ENCODE measurements around the gene SMYD3. TPM values are rescaled to one million over a fixed set of nuclear protein-coding genes. Genes with fewer than 3 reads are reported as not detected.

The SMYD3 gene
- total and polyA plus RNA-seq, 2 of the 13 experiments (the other 11 are each of a cell fraction or from before 2014, with no cell fraction given) = 27.7 to 35.8 TPM

DNA sequence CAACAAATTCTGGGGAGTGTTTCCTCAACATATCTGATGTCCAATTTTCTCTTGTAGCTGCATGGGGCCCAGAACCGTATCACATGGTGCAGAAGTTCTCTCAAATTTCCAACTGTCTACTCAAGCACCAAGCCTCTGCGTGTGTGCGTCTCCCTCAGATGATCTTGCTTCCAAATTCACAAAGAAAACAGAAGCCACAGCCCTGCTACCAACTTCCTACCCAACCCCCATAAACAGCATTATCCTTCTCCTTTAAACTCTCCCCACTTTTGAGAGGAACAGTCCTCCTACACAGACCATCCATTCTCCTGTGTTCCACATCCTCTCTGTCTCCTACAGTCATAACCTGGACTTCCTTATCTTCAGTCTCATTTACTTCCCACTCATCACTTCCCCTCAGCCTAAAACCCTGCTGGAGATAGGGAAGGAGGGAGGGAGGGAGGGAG is 354.1 kb downstream of the SMYD3 start (continued):
- TF ChIP-seq, protein P1, sequence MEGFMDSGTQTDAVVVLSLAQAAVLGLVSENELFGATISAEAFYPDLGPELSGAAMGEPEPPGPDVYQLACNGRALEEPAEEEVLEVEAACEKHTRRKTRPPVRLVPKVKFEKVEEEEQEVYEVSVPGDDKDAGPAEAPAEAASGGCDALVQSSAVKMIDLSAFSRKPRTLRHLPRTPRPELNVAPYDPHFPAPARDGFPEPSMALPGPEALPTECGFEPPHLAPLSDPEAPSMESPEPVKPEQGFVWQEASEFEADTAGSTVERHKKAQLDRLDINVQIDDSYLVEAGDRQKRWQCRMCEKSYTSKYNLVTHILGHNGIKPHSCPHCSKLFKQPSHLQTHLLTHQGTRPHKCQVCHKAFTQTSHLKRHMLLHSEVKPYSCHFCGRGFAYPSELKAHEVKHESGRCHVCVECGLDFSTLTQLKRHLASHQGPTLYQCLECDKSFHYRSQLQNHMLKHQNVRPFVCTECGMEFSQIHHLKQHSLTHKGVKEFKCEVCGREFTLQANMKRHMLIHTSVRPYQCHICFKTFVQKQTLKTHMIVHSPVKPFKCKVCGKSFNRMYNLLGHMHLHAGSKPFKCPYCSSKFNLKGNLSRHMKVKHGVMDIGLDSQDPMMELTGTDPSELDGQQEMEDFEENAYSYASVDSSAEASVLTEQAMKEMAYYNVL (CRISPR knock-in tag; IDR thresholded peaks at IDR 0.05; ENCODE audit: borderline replicate concordance) = no peak
- TF ChIP-seq RBM22 (optimal IDR thresholded peaks at IDR 0.05; ENCODE audit: low read length) (no peak), ZC3H13 (CRISPR knock-in tag; IDR thresholded peaks at IDR 0.05) (no peak), ZNF138 (CRISPR knock-in tag; IDR thresholded peaks at IDR 0.05; ENCODE audit: low read depth) (no peak), GATAD2A (CRISPR knock-in tag; IDR thresholded peaks at IDR 0.05) (no peak), TAF1 (CRISPR knock-in tag; IDR thresholded peaks at IDR 0.05) (no peak)
- TF ChIP-seq, protein P2, sequence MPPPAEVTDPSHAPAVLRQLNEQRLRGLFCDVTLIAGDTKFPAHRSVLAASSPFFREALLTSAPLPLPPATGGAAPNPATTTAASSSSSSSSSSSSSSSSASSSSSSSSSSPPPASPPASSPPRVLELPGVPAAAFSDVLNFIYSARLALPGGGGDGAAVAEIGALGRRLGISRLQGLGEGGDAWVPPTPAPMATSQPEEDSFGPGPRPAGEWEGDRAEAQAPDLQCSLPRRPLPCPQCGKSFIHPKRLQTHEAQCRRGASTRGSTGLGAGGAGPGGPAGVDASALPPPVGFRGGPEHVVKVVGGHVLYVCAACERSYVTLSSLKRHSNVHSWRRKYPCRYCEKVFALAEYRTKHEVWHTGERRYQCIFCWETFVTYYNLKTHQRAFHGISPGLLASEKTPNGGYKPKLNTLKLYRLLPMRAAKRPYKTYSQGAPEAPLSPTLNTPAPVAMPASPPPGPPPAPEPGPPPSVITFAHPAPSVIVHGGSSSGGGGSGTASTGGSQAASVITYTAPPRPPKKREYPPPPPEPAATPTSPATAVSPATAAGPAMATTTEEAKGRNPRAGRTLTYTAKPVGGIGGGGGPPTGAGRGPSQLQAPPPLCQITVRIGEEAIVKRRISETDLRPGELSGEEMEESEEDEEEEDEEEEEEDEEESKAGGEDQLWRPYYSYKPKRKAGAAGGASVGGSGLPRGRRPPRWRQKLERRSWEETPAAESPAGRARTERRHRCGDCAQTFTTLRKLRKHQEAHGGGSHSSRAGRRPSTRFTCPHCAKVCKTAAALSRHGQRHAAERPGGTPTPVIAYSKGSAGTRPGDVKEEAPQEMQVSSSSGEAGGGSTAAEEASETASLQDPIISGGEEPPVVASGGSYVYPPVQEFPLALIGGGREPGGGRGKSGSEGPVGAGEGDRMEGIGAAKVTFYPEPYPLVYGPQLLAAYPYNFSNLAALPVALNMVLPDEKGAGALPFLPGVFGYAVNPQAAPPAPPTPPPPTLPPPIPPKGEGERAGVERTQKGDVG (CRISPR knock-in tag; IDR thresholded peaks at IDR 0.05; ENCODE audit: borderline replicate concordance) = no peak
- TF ChIP-seq, protein P3, sequence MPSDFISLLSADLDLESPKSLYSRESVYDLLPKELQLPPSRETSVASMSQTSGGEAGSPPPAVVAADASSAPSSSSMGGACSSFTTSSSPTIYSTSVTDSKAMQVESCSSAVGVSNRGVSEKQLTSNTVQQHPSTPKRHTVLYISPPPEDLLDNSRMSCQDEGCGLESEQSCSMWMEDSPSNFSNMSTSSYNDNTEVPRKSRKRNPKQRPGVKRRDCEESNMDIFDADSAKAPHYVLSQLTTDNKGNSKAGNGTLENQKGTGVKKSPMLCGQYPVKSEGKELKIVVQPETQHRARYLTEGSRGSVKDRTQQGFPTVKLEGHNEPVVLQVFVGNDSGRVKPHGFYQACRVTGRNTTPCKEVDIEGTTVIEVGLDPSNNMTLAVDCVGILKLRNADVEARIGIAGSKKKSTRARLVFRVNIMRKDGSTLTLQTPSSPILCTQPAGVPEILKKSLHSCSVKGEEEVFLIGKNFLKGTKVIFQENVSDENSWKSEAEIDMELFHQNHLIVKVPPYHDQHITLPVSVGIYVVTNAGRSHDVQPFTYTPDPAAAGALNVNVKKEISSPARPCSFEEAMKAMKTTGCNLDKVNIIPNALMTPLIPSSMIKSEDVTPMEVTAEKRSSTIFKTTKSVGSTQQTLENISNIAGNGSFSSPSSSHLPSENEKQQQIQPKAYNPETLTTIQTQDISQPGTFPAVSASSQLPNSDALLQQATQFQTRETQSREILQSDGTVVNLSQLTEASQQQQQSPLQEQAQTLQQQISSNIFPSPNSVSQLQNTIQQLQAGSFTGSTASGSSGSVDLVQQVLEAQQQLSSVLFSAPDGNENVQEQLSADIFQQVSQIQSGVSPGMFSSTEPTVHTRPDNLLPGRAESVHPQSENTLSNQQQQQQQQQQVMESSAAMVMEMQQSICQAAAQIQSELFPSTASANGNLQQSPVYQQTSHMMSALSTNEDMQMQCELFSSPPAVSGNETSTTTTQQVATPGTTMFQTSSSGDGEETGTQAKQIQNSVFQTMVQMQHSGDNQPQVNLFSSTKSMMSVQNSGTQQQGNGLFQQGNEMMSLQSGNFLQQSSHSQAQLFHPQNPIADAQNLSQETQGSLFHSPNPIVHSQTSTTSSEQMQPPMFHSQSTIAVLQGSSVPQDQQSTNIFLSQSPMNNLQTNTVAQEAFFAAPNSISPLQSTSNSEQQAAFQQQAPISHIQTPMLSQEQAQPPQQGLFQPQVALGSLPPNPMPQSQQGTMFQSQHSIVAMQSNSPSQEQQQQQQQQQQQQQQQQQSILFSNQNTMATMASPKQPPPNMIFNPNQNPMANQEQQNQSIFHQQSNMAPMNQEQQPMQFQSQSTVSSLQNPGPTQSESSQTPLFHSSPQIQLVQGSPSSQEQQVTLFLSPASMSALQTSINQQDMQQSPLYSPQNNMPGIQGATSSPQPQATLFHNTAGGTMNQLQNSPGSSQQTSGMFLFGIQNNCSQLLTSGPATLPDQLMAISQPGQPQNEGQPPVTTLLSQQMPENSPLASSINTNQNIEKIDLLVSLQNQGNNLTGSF (CRISPR knock-in tag; IDR thresholded peaks at IDR 0.05) = no peak
